ENCODE results near the gene NLRX1. TPM values are rescaled to one million over a fixed set of nuclear protein-coding genes. Genes with fewer than 3 reads are reported as not detected.
"Not testable (repeated sequence)": the region's sequence is repeated elsewhere in the genome, so short reads cannot be mapped to it uniquely, and the experiment has no call there.

NLRX1 gene
- total RNA-seq, 2 donors from 2014 or later: 21.8 to 29.6 TPM

GRCh38 chr11:119179983-119180382 lies 11.5 kb downstream of the NLRX1 start:
- Mint-ChIP-seq H3K9me3 (no peaks in the 10 kb centered on the region), H3K4me1 (no peaks in the 10 kb centered on the region), H3K27ac (no peak overlapping the region), H3K27me3 (ENCODE audit: insufficient read depth) (no peaks in the 10 kb centered on the region), H3K4me3 (no peak overlapping the region), H3K36me3 (ENCODE audit: low read depth) (peaks cover 25% of the 10 kb centered on the region)
- no peaks in the 10 kb centered on the region for H3K9me3 ChIP-seq (ENCODE audit: control insufficient read depth, low read length)
- no peak overlapping the region for H3K9ac ChIP-seq (ENCODE audit: extremely low read depth, low read length, poor library complexity, severe bottlenecking)
- no peaks in the 10 kb centered on the region for H3K27me3 ChIP-seq (ENCODE audit: control insufficient read depth, insufficient read depth, low read length, poor library complexity, severe bottlenecking)
- no peak for TF ChIP-seq CTCF (conservative IDR thresholded peaks at IDR 0.05)
- no peak overlapping the region for H3K27ac ChIP-seq (ENCODE audit: low read depth, low read length)
- 92 to 96% methylated on average over 6 to 10 of the region's 10 CpGs for WGBS, 2 experiments (ENCODE audit: insufficient coverage in 1 of 2, insufficient read length in 1 of 2)
- H3K4me1 ChIP-seq (ENCODE audit: control insufficient read depth, insufficient read depth, low read length): no peaks in the 10 kb centered on the region
- DNase-seq: no peak
- H3K36me3 ChIP-seq (ENCODE audit: control insufficient read depth, insufficient read depth, low read length): no peaks in the 10 kb centered on the region
- no peak overlapping the region for H3K4me3 ChIP-seq (ENCODE audit: low read length)

GRCh38 chr11:119180729-119181676 lies 12.5 kb downstream of the NLRX1 start:
- Mint-ChIP-seq H3K27ac (no peak overlapping the region), H3K4me3 (no peak overlapping the region), H3K4me1 (peaks cover 8% of the 10 kb centered on the region), H3K27me3 (ENCODE audit: insufficient read depth) (peaks cover 1% of the 10 kb centered on the region), H3K9me3 (no peaks in the 10 kb centered on the region), H3K36me3 (ENCODE audit: low read depth) (peaks cover 19% of the 10 kb centered on the region)
- Histone ChIP-seq H3K27me3 (ENCODE audit: control insufficient read depth, insufficient read depth, low read length, poor library complexity, severe bottlenecking) (no peaks in the 10 kb centered on the region), H3K4me3 (ENCODE audit: low read length) (no peak overlapping the region), H3K9ac (ENCODE audit: extremely low read depth, low read length, poor library complexity, severe bottlenecking) (no peak overlapping the region), H3K4me1 (ENCODE audit: control insufficient read depth, insufficient read depth, low read length) (no peaks in the 10 kb centered on the region), H3K27ac (ENCODE audit: low read depth, low read length) (no peak overlapping the region), H3K36me3 (ENCODE audit: control insufficient read depth, insufficient read depth, low read length) (no peaks in the 10 kb centered on the region), H3K9me3 (ENCODE audit: control insufficient read depth, low read length) (no peaks in the 10 kb centered on the region)
- WGBS, 2 experiments (ENCODE audit: insufficient coverage in 1 of 2, insufficient read length in 1 of 2): 84 to 89% methylated on average over 4 to 6 of the region's 6 CpGs
- no peak for DNase-seq
- no peak for TF ChIP-seq CTCF (conservative IDR thresholded peaks at IDR 0.05)

GRCh38 chr11:119181677-119182412 lies 13.3 kb downstream of the NLRX1 start:
- no peak for TF ChIP-seq CTCF (conservative IDR thresholded peaks at IDR 0.05)
- peaks cover 4% of the 10 kb centered on the region for H3K27me3 Mint-ChIP-seq (ENCODE audit: insufficient read depth)
- H3K36me3 ChIP-seq (ENCODE audit: control insufficient read depth, insufficient read depth, low read length): no peaks in the 10 kb centered on the region

GRCh38 chr11:119184399-119184798 lies 15.9 kb downstream of the NLRX1 start:
- H3K27me3 Mint-ChIP-seq (ENCODE audit: insufficient read depth); H3K9ac ChIP-seq (ENCODE audit: extremely low read depth, low read length, poor library complexity, severe bottlenecking); H3K27ac ChIP-seq (ENCODE audit: low read depth, low read length); H3K4me3 ChIP-seq (ENCODE audit: low read length); H3K9me3 Mint-ChIP-seq; H3K4me1 ChIP-seq (ENCODE audit: control insufficient read depth, insufficient read depth, low read length); H3K27ac Mint-ChIP-seq; H3K27me3 ChIP-seq (ENCODE audit: control insufficient read depth, insufficient read depth, low read length, poor library complexity, severe bottlenecking); H3K4me3 Mint-ChIP-seq; H3K36me3 ChIP-seq (ENCODE audit: control insufficient read depth, insufficient read depth, low read length); H3K9me3 ChIP-seq (ENCODE audit: control insufficient read depth, low read length); DNase-seq: not testable (repeated sequence)
- WGBS, 2 experiments (ENCODE audit: insufficient coverage in 1 of 2, insufficient read length in 1 of 2): 79 to 89% methylated on average over 5 to 9 of the region's 9 CpGs
- peaks cover 12% of the 10 kb centered on the region for H3K4me1 Mint-ChIP-seq
- H3K36me3 Mint-ChIP-seq (ENCODE audit: low read depth): peaks cover 14% of the 10 kb centered on the region

More at GRCh38 chr11:119181677-119182412, 13.3 kb downstream of the NLRX1 start:
- Mint-ChIP-seq H3K4me3 (no peak overlapping the region), H3K4me1 (peaks cover 12% of the 10 kb centered on the region), H3K27ac (no peak overlapping the region), H3K36me3 (ENCODE audit: low read depth) (peaks cover 17% of the 10 kb centered on the region), H3K9me3 (no peaks in the 10 kb centered on the region)
- Histone ChIP-seq H3K9ac (ENCODE audit: extremely low read depth, low read length, poor library complexity, severe bottlenecking) (no peak overlapping the region), H3K4me3 (ENCODE audit: low read length) (no peak overlapping the region), H3K4me1 (ENCODE audit: control insufficient read depth, insufficient read depth, low read length) (no peaks in the 10 kb centered on the region), H3K27ac (ENCODE audit: low read depth, low read length) (no peak overlapping the region), H3K27me3 (ENCODE audit: control insufficient read depth, insufficient read depth, low read length, poor library complexity, severe bottlenecking) (no peaks in the 10 kb centered on the region), H3K9me3 (ENCODE audit: control insufficient read depth, low read length) (no peaks in the 10 kb centered on the region)
- 88 to 92% methylated on average over 13 to 17 of the region's 17 CpGs for WGBS, 2 experiments (ENCODE audit: insufficient coverage in 1 of 2, insufficient read length in 1 of 2)
- no peak for DNase-seq

All from endodermal cell (in vitro differentiated cells).